Right lobe of liver (tissue), 4 donors: ENCODE results near the gene PACRG.

Experiments used
- POLR2A ChIP-seq: fragments of 450-650 bp; IDR thresholded peaks from one replicate; pipeline ENCODE4 v1.6.1; 2017; ENCODE audit warnings: antibody characterized with exemption, mild to moderate bottlenecking
- TF ChIP-seq, protein P1 (sequence below), 4 donors: fragments of 200-600 bp in 3 of 4; fragments of 450-650 bp in 1 of 4; IDR thresholded peaks; one replicate each; pipeline versions ENCODE4 v1.5.1 to v1.8.0; 2016 to 2022; ENCODE audit warnings: antibody characterized with exemption in 4 of 4, mild to moderate bottlenecking in 2 of 4
- donor health status: DM: no; HTN: no; CAD: no.
- donor health status: DM: no; HTN: no; CAD: no.
- donor health status: DM: no; HTN: yes; CAD: no.

DNA sequence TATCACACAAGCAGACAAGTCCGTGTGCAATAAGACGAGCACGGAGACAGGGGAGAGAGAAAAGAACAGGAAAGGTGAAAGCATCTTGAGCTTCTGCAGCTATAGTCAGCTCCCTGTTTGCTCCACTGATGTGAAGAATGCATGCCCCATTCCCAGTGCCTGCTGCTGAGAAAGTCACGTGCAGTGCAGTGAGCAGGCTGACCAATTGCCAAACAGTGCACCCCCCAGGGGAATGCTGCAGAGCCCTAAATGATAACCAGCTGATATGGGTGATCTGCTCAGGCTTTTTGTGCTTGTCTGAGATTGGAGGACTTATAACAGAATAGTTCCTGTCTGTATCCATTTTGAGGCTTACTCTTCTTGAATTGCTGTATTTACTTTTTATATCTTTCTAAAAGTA lies 121.5 kb downstream of the PACRG start:
- TF ChIP-seq, protein P1, sequence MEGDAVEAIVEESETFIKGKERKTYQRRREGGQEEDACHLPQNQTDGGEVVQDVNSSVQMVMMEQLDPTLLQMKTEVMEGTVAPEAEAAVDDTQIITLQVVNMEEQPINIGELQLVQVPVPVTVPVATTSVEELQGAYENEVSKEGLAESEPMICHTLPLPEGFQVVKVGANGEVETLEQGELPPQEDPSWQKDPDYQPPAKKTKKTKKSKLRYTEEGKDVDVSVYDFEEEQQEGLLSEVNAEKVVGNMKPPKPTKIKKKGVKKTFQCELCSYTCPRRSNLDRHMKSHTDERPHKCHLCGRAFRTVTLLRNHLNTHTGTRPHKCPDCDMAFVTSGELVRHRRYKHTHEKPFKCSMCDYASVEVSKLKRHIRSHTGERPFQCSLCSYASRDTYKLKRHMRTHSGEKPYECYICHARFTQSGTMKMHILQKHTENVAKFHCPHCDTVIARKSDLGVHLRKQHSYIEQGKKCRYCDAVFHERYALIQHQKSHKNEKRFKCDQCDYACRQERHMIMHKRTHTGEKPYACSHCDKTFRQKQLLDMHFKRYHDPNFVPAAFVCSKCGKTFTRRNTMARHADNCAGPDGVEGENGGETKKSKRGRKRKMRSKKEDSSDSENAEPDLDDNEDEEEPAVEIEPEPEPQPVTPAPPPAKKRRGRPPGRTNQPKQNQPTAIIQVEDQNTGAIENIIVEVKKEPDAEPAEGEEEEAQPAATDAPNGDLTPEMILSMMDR (IDR thresholded peaks at IDR 0.05): no peak
- TF ChIP-seq POLR2A: no peak
